Naive thymus-derived CD4-positive, alpha-beta T cell (primary cell): ENCODE measurements around the gene CNTRL. TPM values are rescaled to one million over a fixed set of nuclear protein-coding genes. Genes with fewer than 3 reads are reported as not detected.
A peak's percentile ranks its signal among the peaks of the same experiment; 100 is the strongest.

Source experiments
- ATAC-seq: fragments of 150-1000 bp; cut with Tn5 transposase; 2 replicates; pipeline ENCODE4 v1.10.0; 2021; ENCODE audit warnings: mild to moderate bottlenecking, moderate library complexity
- CTCF ChIA-PET: fragments of 350-600 bp; sonication (Branson Sonifier 250); formaldehyde crosslinking; loops from one replicate; lab custom pipeline; 2021; ENCODE audit warnings: antibody characterized with exemption; lab: Charles Lee
- POLR2A ChIA-PET: fragments of 350-600 bp; sonication (Branson Sonifier 250); formaldehyde crosslinking; loops from one replicate; lab custom pipeline; 2021; ENCODE audit warnings: antibody characterized with exemption, inconsistent platforms; lab: Charles Lee
- DNase-seq, 9 donors: peaks; one replicate each; pipeline versions ENCODE4 v3.0.0 to v3.0.0-alpha.2; 2020 to 2022; ENCODE audit warnings: mixed read lengths in 1 of 9
- H3K27ac ChIP-seq: one replicate; pipeline ENCODE4 v1.7.0; 2013; ENCODE audit warnings: mild to moderate bottlenecking, low read depth, low read length, moderate library complexity
- H3K27me3 ChIP-seq, 2 donors: one replicate each; pipeline ENCODE4 v1.7.0; 2013; ENCODE audit warnings: low read length in 2 of 2, mild to moderate bottlenecking in 2 of 2, moderate library complexity in 2 of 2; ENCODE audit not compliant: control insufficient read depth in 2 of 2, insufficient read depth in 2 of 2
- H3K36me3 ChIP-seq, 3 experiments: 1 replicate in 2 of 3; 2 replicates in 1 of 3; pipeline ENCODE4 v1.7.0; 2013; ENCODE audit warnings: low read length in 3 of 3, mild to moderate bottlenecking in 3 of 3, moderate library complexity in 1 of 3; ENCODE audit not compliant: insufficient read depth in 3 of 3, control insufficient read depth in 2 of 3
- H3K4me1 ChIP-seq, 2 donors: one replicate each; pipeline ENCODE4 v1.7.0; 2013; ENCODE audit warnings: low read length in 2 of 2, mild to moderate bottlenecking in 2 of 2, moderate library complexity in 1 of 2; ENCODE audit not compliant: control insufficient read depth in 2 of 2, insufficient read depth in 2 of 2
- H3K4me3 ChIP-seq: 2 replicates; pipeline ENCODE4 v1.7.0; 2013; ENCODE audit warnings: mild to moderate bottlenecking, low read length
- H3K9me3 ChIP-seq, 3 experiments: 1 replicate in 2 of 3; 2 replicates in 1 of 3; pipeline ENCODE4 v1.7.0; 2013; ENCODE audit warnings: low read length in 3 of 3; ENCODE audit not compliant: control insufficient read depth in 2 of 3
- H3K27ac Mint-ChIP-seq, 9 donors: one replicate each; pipeline ENCODE4 v1.8.0; 2020 to 2022; ENCODE audit warnings: mixed read lengths in 9 of 9, mild to moderate bottlenecking in 8 of 9, moderate library complexity in 5 of 9, inconsistent platforms in 2 of 9
- H3K27me3 Mint-ChIP-seq, 5 donors: one replicate each; pipeline ENCODE4 v1.8.0; 2021 to 2022; ENCODE audit warnings: mixed read lengths in 5 of 5, mild to moderate bottlenecking in 1 of 5
- H3K36me3 Mint-ChIP-seq, 5 donors: one replicate each; pipeline ENCODE4 v1.8.0; 2020 to 2022; ENCODE audit warnings: mixed read lengths in 5 of 5, mild to moderate bottlenecking in 3 of 5, inconsistent platforms in 1 of 5
- H3K4me1 Mint-ChIP-seq, 7 donors: one replicate each; pipeline ENCODE4 v1.8.0; 2020 to 2022; ENCODE audit warnings: mixed read lengths in 7 of 7, mild to moderate bottlenecking in 3 of 7, inconsistent platforms in 1 of 7
- H3K4me3 Mint-ChIP-seq, 10 donors: one replicate each; pipeline ENCODE4 v1.8.0; 2020 to 2022; ENCODE audit warnings: mild to moderate bottlenecking in 10 of 10, mixed read lengths in 10 of 10, moderate library complexity in 6 of 10, inconsistent platforms in 2 of 10
- H3K9me3 Mint-ChIP-seq, 11 donors: one replicate each; pipeline ENCODE4 v1.8.0; 2020 to 2022; ENCODE audit warnings: mixed read lengths in 11 of 11, mild to moderate bottlenecking in 4 of 11, inconsistent platforms in 1 of 11, moderate library complexity in 1 of 11
- intact Hi-C, 2 donors: fragments of 100-400 bp; cut with micrococcal nuclease; formaldehyde crosslinking; loops; one replicate each; pipeline ENCODE4 v1.15.1; 2023
- polyA plus RNA-seq, 2 donors: library from polyadenylated mRNA; unstranded; fragments of 300-500 nt; fragmentation: Illumina TruSeq; gene quantifications; one replicate each; pipeline ENCODE4 v1.2.3, GENCODE V29; 2021
- total RNA-seq, 6 experiments: library from RNA in 5 of 6; stranded (reverse) in 5 of 6; gene quantifications; 1 replicate in 5 of 6; 2 replicates in 1 of 6; pipeline ENCODE4 v1.2.3 and lab custom pipeline; 2021 to 2026

Gene CNTRL
- total and polyA plus RNA-seq, 7 experiments from 2014 or later = 14.4 to 131 (median 81.6) TPM

- Mint-ChIP-seq H3K9me3 (peaks cover 0 to 1% (median 0%) of the 10 kb centered on the region in 11 donors), H3K27me3 (no peaks in the 10 kb centered on the region), H3K4me1 (peaks cover 8 to 30% (median 22%) of the 10 kb centered on the region in 7 donors), H3K4me3 (no peak overlapping the region), H3K27ac (peak overlapping the region in 8 of 9 donors; percentile 27 to 77 (median 46)), H3K36me3 (peaks cover 43 to 86% (median 58%) of the 10 kb centered on the region in 5 donors)
- DNase-seq (no peak), ATAC-seq (no peak)
- POLR2A ChIA-PET = interaction anchor here (13.4 kb wide), 1 partner anchor 18 kb away, joined by 181 read pairs; no protein-coding TSS in a partner anchor
- Histone ChIP-seq H3K4me3 (no peak overlapping the region), H3K27me3 (no peaks in the 10 kb centered on the region), H3K4me1 (peaks cover 0 to 4% of the 10 kb centered on the region in 2 donors), H3K9me3 (no peaks in the 10 kb centered on the region), H3K27ac (no peak overlapping the region), H3K36me3 (peaks cover 22 to 88% (median 37%) of the 10 kb centered on the region in 3 experiments)
- CTCF ChIA-PET = interaction anchor here (2.2 kb wide), 1 partner anchor 19 kb away, joined by 6 read pairs; no protein-coding TSS in a partner anchor
- intact Hi-C loops = no loop called here
Measured at GRCh38 chr9:121140162-121140561, 65.4 kb downstream of the CNTRL start.

DNA sequence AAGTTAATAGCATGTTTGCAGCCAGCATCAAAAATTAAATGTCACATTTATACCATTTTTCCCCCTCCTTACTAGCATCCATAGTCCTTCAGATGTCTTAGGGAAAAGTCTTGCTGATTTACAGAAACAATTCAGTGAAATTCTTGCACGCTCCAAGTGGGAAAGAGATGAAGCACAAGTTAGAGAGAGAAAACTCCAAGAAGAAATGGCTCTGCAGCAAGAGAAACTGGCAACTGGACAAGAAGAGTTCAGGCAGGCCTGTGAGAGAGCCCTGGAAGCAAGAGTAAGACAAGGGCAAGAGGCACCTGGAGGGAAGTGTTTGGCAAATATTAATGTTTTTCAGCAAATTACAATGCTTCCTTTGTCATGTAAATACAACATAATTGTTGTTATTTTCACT, 66.6 kb downstream of the CNTRL start:
- Histone ChIP-seq H3K4me3 (no peak overlapping the region), H3K36me3 (peaks cover 22 to 88% (median 41%) of the 10 kb centered on the region in 3 experiments), H3K4me1 (peaks cover 0 to 4% of the 10 kb centered on the region in 2 donors), H3K9me3 (no peaks in the 10 kb centered on the region), H3K27ac (peak overlapping the region; percentile 6), H3K27me3 (no peaks in the 10 kb centered on the region)
- CTCF ChIA-PET = no interaction called here
- H3K4me3 Mint-ChIP-seq = no peak overlapping the region
- peaks cover 41 to 76% (median 61%) of the 10 kb centered on the region in 5 donors for H3K36me3 Mint-ChIP-seq
- H3K9me3 Mint-ChIP-seq = peaks cover 0 to 1% (median 0%) of the 10 kb centered on the region in 11 donors
- no peak for DNase-seq
- intact Hi-C loops = no loop called here
- no peak for ATAC-seq
- POLR2A ChIA-PET = interaction anchor here (13.4 kb wide), 1 partner anchor 19 kb away, joined by 181 read pairs; no protein-coding TSS in a partner anchor
- H3K27ac Mint-ChIP-seq = peak overlapping the region in 5 of 9 donors; percentile 34 to 83 (median 60)
- H3K27me3 Mint-ChIP-seq = no peaks in the 10 kb centered on the region
- H3K4me1 Mint-ChIP-seq = peaks cover 6 to 24% (median 16%) of the 10 kb centered on the region in 7 donors

- POLR2A ChIA-PET = interaction anchor here (13.4 kb wide), 1 partner anchor 20 kb away, joined by 181 read pairs; no protein-coding TSS in a partner anchor
- H3K9me3 ChIP-seq = no peaks in the 10 kb centered on the region
- H3K36me3 Mint-ChIP-seq = peaks cover 42 to 76% (median 63%) of the 10 kb centered on the region in 5 donors
- no peak for DNase-seq
- no peak overlapping the region for H3K4me3 Mint-ChIP-seq
- CTCF ChIA-PET = no interaction called here
- H3K27me3 ChIP-seq = no peaks in the 10 kb centered on the region
- intact Hi-C loops = no loop called here
- no peaks in the 10 kb centered on the region for H3K27me3 Mint-ChIP-seq
- H3K27ac Mint-ChIP-seq = peak overlapping the region in 2 of 9 donors; percentile 69 to 82
- ATAC-seq = no peak
- H3K9me3 Mint-ChIP-seq = peaks cover 0 to 1% (median 0%) of the 10 kb centered on the region in 11 donors
- peaks cover 22 to 89% (median 45%) of the 10 kb centered on the region in 3 experiments for H3K36me3 ChIP-seq
- peaks cover 0 to 1% of the 10 kb centered on the region in 2 donors for H3K4me1 ChIP-seq
- H3K4me3 ChIP-seq = no peak overlapping the region
- H3K4me1 Mint-ChIP-seq = peaks cover 4 to 24% (median 16%) of the 10 kb centered on the region in 7 donors
- H3K27ac ChIP-seq = peak overlapping the region; percentile 6
Measured at GRCh38 chr9:121141706-121142105, 67.0 kb downstream of the CNTRL start.

- CTCF ChIA-PET = interaction anchor here (0.6 to 0.8 kb wide), 3 partner anchors 20 to 495 kb away, joined by 3 read pairs; no protein-coding TSS in a partner anchor
- Histone ChIP-seq H3K27ac (no peak overlapping the region), H3K9me3 (no peaks in the 10 kb centered on the region), H3K27me3 (no peaks in the 10 kb centered on the region), H3K36me3 (peaks cover 28 to 98% (median 39%) of the 10 kb centered on the region in 3 experiments), H3K4me3 (no peak overlapping the region), H3K4me1 (no peaks in the 10 kb centered on the region)
- Mint-ChIP-seq H3K27ac (peak overlapping the region in 5 of 9 donors; percentile 49 to 92 (median 69)), H3K9me3 (peaks cover 0 to 1% (median 0%) of the 10 kb centered on the region in 11 donors), H3K4me3 (no peak overlapping the region), H3K4me1 (peaks cover 3 to 24% (median 5%) of the 10 kb centered on the region in 7 donors), H3K36me3 (peaks cover 43 to 75% (median 56%) of the 10 kb centered on the region in 5 donors), H3K27me3 (no peaks in the 10 kb centered on the region)
- POLR2A ChIA-PET = interaction anchor here (2.2 kb wide), 1 partner anchor 18 kb away, joined by 6 read pairs; no protein-coding TSS in a partner anchor
- intact Hi-C loops = no loop called here
- ATAC-seq (no peak), DNase-seq (no peak)
Measured at GRCh38 chr9:121143771-121144170, 69.0 kb downstream of the CNTRL start.

GRCh38 chr9:121144482-121144881, 69.7 kb downstream of the CNTRL start:
- ATAC-seq = no peak
- CTCF ChIA-PET = no interaction called here

DNA sequence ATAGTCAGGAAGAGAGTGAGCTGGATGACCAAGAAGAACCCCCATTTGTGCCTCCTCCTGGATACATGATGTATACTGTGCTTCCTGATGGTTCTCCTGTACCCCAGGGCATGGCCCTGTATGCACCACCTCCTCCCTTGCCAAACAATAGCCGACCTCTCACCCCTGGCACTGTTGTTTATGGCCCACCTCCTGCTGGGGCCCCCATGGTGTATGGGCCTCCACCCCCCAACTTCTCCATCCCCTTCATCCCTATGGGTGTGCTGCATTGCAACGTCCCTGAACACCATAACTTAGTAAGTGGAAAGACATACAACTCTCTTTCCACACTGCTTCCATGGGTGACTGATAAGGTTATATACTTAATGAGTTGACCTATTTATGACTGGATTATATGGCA, 75.4 kb downstream of the CNTRL start:
- ATAC-seq (no peak), DNase-seq (no peak)
- ChIA-PET CTCF (interaction anchor here (0.6 to 0.7 kb wide), 2 partner anchors 43 to 397 kb away, joined by 3 read pairs; no protein-coding TSS in a partner anchor), POLR2A (interaction anchor here (0.8 to 1.0 kb wide), 2 partner anchors 20 to 28 kb away, joined by 3 read pairs; no protein-coding TSS in a partner anchor)
- peaks cover 15 to 77% (median 24%) of the 10 kb centered on the region in 3 experiments for H3K36me3 ChIP-seq
- H3K27ac ChIP-seq = no peak overlapping the region
- H3K36me3 Mint-ChIP-seq = peaks cover 30 to 58% (median 46%) of the 10 kb centered on the region in 5 donors
- no peaks in the 10 kb centered on the region for H3K27me3 ChIP-seq
- H3K4me1 ChIP-seq = peaks cover 0 to 5% of the 10 kb centered on the region in 2 donors
- intact Hi-C loops = loop anchor here in 1 of 2 donors (5.0 kb wide), 1 partner anchor 43 kb away; no protein-coding TSS in a partner anchor
- H3K9me3 Mint-ChIP-seq = no peaks in the 10 kb centered on the region
- H3K4me3 ChIP-seq = no peak overlapping the region
- H3K4me3 Mint-ChIP-seq = peak overlapping the region in 1 of 10 donors; percentile 17
- H3K4me1 Mint-ChIP-seq = peaks cover 13 to 41% (median 31%) of the 10 kb centered on the region in 7 donors
- H3K9me3 ChIP-seq = no peaks in the 10 kb centered on the region
- H3K27ac Mint-ChIP-seq = peak overlapping the region in 7 of 9 donors; percentile 28 to 74 (median 61)
- H3K27me3 Mint-ChIP-seq = no peaks in the 10 kb centered on the region

More at GRCh38 chr9:121144482-121144881, 69.7 kb downstream of the CNTRL start:
- POLR2A ChIA-PET = interaction anchor here (2.2 kb wide), 1 partner anchor 19 kb away, joined by 6 read pairs; no protein-coding TSS in a partner anchor
- no peak for DNase-seq
- H3K9me3 Mint-ChIP-seq = peaks cover 0 to 1% (median 0%) of the 10 kb centered on the region in 11 donors
- Histone ChIP-seq H3K36me3 (peaks cover 25 to 95% (median 41%) of the 10 kb centered on the region in 3 experiments), H3K27ac (no peak overlapping the region), H3K27me3 (no peaks in the 10 kb centered on the region), H3K4me3 (no peak overlapping the region), H3K9me3 (no peaks in the 10 kb centered on the region), H3K4me1 (no peaks in the 10 kb centered on the region)
- intact Hi-C loops = no loop called here
- H3K36me3 Mint-ChIP-seq = peaks cover 42 to 74% (median 59%) of the 10 kb centered on the region in 5 donors
- peaks cover 4 to 24% (median 6%) of the 10 kb centered on the region in 7 donors for H3K4me1 Mint-ChIP-seq
- peak overlapping the region in 6 of 9 donors; percentile 28 to 79 (median 50) for H3K27ac Mint-ChIP-seq
- H3K27me3 Mint-ChIP-seq = no peaks in the 10 kb centered on the region
- H3K4me3 Mint-ChIP-seq = no peak overlapping the region
